HCT116 (cell line): ENCODE data around the gene MYH11. TPM values are rescaled to one million over a fixed set of nuclear protein-coding genes. Genes with fewer than 3 reads are reported as not detected.

Experiments used
- ATAC-seq: fragments of 200-7000 bp; cut with Tn5 transposase; 2 replicates; pipeline ENCODE4 v1.9.1; 2020; ENCODE audit warnings: mild to moderate bottlenecking, moderate library complexity
- BruUV-seq: library from RNA; stranded (reverse); fragments of 400-500 nt; replicated peaks from 2 replicates; lab custom pipeline; 2021; lab: Mats Ljungman, UMichigan
- CTCF ChIA-PET: fragments of 300-600 bp; sonication (Branson Sonifier 250); formaldehyde crosslinking; loops from one replicate; lab custom pipeline; 2021; ENCODE audit warnings: antibody characterized with exemption; lab: Charles Lee
- POLR2A ChIA-PET: fragments of 300-600, 350-600 bp; sonication (Branson Sonifier 250); formaldehyde crosslinking; loops from one replicate; lab custom pipeline; 2021; ENCODE audit warnings: antibody characterized with exemption; lab: Charles Lee
- RAD21 ChIA-PET, 2 experiments: fragments of 300-600 bp; sonication (Branson Sonifier 250); formaldehyde crosslinking; loops; one replicate each; lab custom pipeline; 2023; ENCODE audit warnings: low total read pairs in 2 of 2; ENCODE audit not compliant: uncharacterized antibody in 2 of 2, unreplicated experiment in 2 of 2, low non-redundant PET in 1 of 2; lab: Charles Lee
- DNase-seq: peaks from one replicate; pipeline ENCODE4 v3.0.0-alpha.2; 2010; ENCODE audit warnings: low read depth, low spot score
- H2AFZ ChIP-seq: fragments of 200-600 bp; shearing (Covaris generic), sonication (generic); 2 replicates; pipeline ENCODE4 v1.6.1; 2017; ENCODE audit warnings: low read depth, mixed run types, mixed read lengths, antibody characterized with exemption, low read length; ENCODE audit not compliant: poor library complexity, severe bottlenecking
- H3K27ac ChIP-seq: 2 replicates; pipeline ENCODE4 v1.5.1; 2012; ENCODE audit warnings: low read depth, low read length
- H3K27me3 ChIP-seq: fragments of 200-600 bp; sonication (generic); 2 replicates; pipeline ENCODE4 v1.6.1; 2016; ENCODE audit warnings: mixed run types, low read length, mixed read lengths; ENCODE audit not compliant: insufficient read depth
- H3K36me3 ChIP-seq, 2 experiments: fragments of 200-500 bp in 1 of 2; fragments of 200-600 bp in 1 of 2; sonication (Bioruptor generic) in 1 of 2; sonication (generic) in 1 of 2; 2 replicates each; pipeline versions ENCODE4 v1.5.1 to v1.6.1; 2014 to 2016; ENCODE audit warnings: low read length in 2 of 2, inconsistent platforms in 1 of 2, mixed read lengths in 1 of 2, mixed run types in 1 of 2; ENCODE audit not compliant: insufficient read depth in 2 of 2, control insufficient read depth in 1 of 2
- H3K4me1 ChIP-seq, 2 experiments: fragments of 200-600 bp in 1 of 2; sonication (generic) in 1 of 2; 2 replicates each; pipeline versions ENCODE4 v1.5.1 to v1.6.1; 2012 to 2017; ENCODE audit warnings: low read length in 2 of 2, inconsistent platforms in 1 of 2, mild to moderate bottlenecking in 1 of 2, mixed read lengths in 1 of 2, mixed run types in 1 of 2, moderate library complexity in 1 of 2; ENCODE audit not compliant: insufficient read depth in 2 of 2, control insufficient read depth in 1 of 2
- H3K4me2 ChIP-seq: fragments of 200-600 bp; sonication (generic); 2 replicates; pipeline ENCODE4 v1.6.1; 2017; ENCODE audit warnings: mixed run types, low read length, mixed read lengths
- H3K4me3 ChIP-seq, 2 experiments: fragments of 200-600 bp in 1 of 2; sonication (generic) in 1 of 2; replicated peaks in 1 of 2; 2 replicates each; pipeline ENCODE4 v1.5.1; 2011 to 2016; ENCODE audit warnings: low read length in 2 of 2, control low read depth in 1 of 2, low read depth in 1 of 2, mild to moderate bottlenecking in 1 of 2, mixed read lengths in 1 of 2, mixed run types in 1 of 2
- H3K79me2 ChIP-seq: fragments of 200-600 bp; sonication (generic); 2 replicates; pipeline ENCODE4 v1.6.1; 2017; ENCODE audit warnings: mild to moderate bottlenecking, mixed run types, low read length, moderate library complexity, mixed read lengths; ENCODE audit not compliant: insufficient read depth
- H3K9ac ChIP-seq: fragments of 200-600 bp; sonication (generic); 2 replicates; pipeline ENCODE4 v1.6.1; 2016; ENCODE audit warnings: low read length, mixed read lengths
- H3K9me2 ChIP-seq: fragments of 200-600 bp; sonication (generic), shearing (Covaris generic); 2 replicates; pipeline ENCODE4 v1.6.1; 2017; ENCODE audit warnings: mixed run types, mild to moderate bottlenecking, moderate library complexity; ENCODE audit not compliant: insufficient read depth
- H3K9me3 ChIP-seq, 2 experiments: fragments of 200-500 bp in 1 of 2; fragments of 200-600 bp in 1 of 2; sonication (Bioruptor generic) in 1 of 2; sonication (generic) in 1 of 2; 2 replicates each; pipeline ENCODE4 v1.6.1; 2014 to 2017; ENCODE audit warnings: low read length in 2 of 2, mixed read lengths in 2 of 2, inconsistent platforms in 1 of 2, low read depth in 1 of 2, mild to moderate bottlenecking in 1 of 2, mixed run types in 1 of 2, moderate library complexity in 1 of 2; ENCODE audit not compliant: control insufficient read depth in 1 of 2, insufficient read depth in 1 of 2
- H4K20me1 ChIP-seq: fragments of 200-600 bp; sonication (generic), shearing (Covaris generic); 2 replicates; pipeline ENCODE4 v1.6.1; 2017; ENCODE audit warnings: mixed run types, mild to moderate bottlenecking, moderate library complexity; ENCODE audit not compliant: insufficient read depth
- CBX3 ChIP-seq: IDR thresholded peaks from 2 replicates; pipeline ENCODE4 v1.6.1; 2012; ENCODE audit warnings: low read depth
- CTCF ChIP-seq, 3 experiments: fragments of 200-600 bp in 1 of 3; sonication (generic) in 1 of 3; IDR thresholded peaks in 2 of 3; conservative IDR thresholded peaks in 1 of 3; 2 replicates each; pipeline ENCODE4 v1.5.1; 2012 to 2017; ENCODE audit warnings: low read depth in 2 of 3, low read length in 2 of 3, antibody characterized with exemption in 1 of 3, borderline replicate concordance in 1 of 3, control low read depth in 1 of 3, mild to moderate bottlenecking in 1 of 3, mixed read lengths in 1 of 3, mixed run types in 1 of 3, moderate library complexity in 1 of 3; ENCODE audit not compliant: insufficient read depth in 1 of 3
- ELF1 ChIP-seq: IDR thresholded peaks from 2 replicates; pipeline ENCODE4 v1.6.1; 2012; ENCODE audit warnings: low read depth, borderline replicate concordance
- JUND ChIP-seq: IDR thresholded peaks from 2 replicates; pipeline ENCODE4 v1.6.1; 2012
- MAX ChIP-seq: IDR thresholded peaks from 2 replicates; pipeline ENCODE4 v1.6.1; 2012
- POLR2A ChIP-seq: IDR thresholded peaks from 2 replicates; pipeline ENCODE4 v1.7.0; 2011; ENCODE audit warnings: borderline replicate concordance; ENCODE audit not compliant: insufficient read depth, insufficient read length; ENCODE audit errors: extremely low read depth
- POLR2AphosphoS5 ChIP-seq: IDR thresholded peaks from 2 replicates; pipeline ENCODE4 v1.6.1; 2011; ENCODE audit warnings: mild to moderate bottlenecking, low read depth, low read length, moderate library complexity
- SIN3A ChIP-seq: IDR thresholded peaks from 2 replicates; pipeline ENCODE4 v1.6.1; 2012; ENCODE audit warnings: low read depth
- ZFX ChIP-seq: fragments of 450-650 bp; IDR thresholded peaks from 2 replicates; pipeline ENCODE4 v1.6.1; 2017
- intact Hi-C: fragments of 100-400 bp; cut with micrococcal nuclease; formaldehyde crosslinking; loops from 2 replicates; pipeline ENCODE4 v1.10.0; 2022
- total RNA-seq: library from RNA; stranded (reverse); gene quantifications from one replicate; pipeline ENCODE4 v1.2.1, GENCODE V29; 2021; ENCODE audit not compliant: unreplicated experiment

MYH11 gene
- total RNA-seq, 1 experiment from 2014 or later, result 0.61 TPM

- DNase-seq, result no peak
- peaks cover 0 to 6% of the 10 kb centered on the region in 2 experiments; a peak in 3 of 4 replicates for H3K4me1 ChIP-seq
- intact Hi-C loops, result no loop called here
- no peaks in the 10 kb centered on the region for H4K20me1 ChIP-seq
- H3K36me3 ChIP-seq, result no peaks in the 10 kb centered on the region
- H3K9ac ChIP-seq, result no peak overlapping the region
- H3K9me3 ChIP-seq, result no peaks in the 10 kb centered on the region
- no peak overlapping the region for H3K27ac ChIP-seq
- no peak overlapping the region for H3K4me3 ChIP-seq
- no peaks in the 10 kb centered on the region for H3K9me2 ChIP-seq
- H3K79me2 ChIP-seq, result no peaks in the 10 kb centered on the region
- CTCF ChIA-PET, result interaction anchor here (0.8 kb wide), 1 partner anchor 9 kb away, joined by 4 read pairs; no protein-coding TSS in a partner anchor
- ATAC-seq, result no peak
- no TSS peak for BruUV-seq
- H3K4me2 ChIP-seq, result no peak overlapping the region
- no peaks in the 10 kb centered on the region for H3K27me3 ChIP-seq
- RAD21 ChIA-PET, result no interaction called here
- no peak for TF ChIP-seq POLR2A
- POLR2A ChIA-PET, result no interaction called here
- H2AFZ ChIP-seq, result no peak overlapping the region
Measured at GRCh38 chr16:15747937-15748336, 108.9 kb downstream of the MYH11 start.

GRCh38 chr16:15746332-15746731 is 110.5 kb downstream of the MYH11 start:
- no peak overlapping the region for H3K4me3 ChIP-seq
- H2AFZ ChIP-seq, result no peak overlapping the region
- no peak for TF ChIP-seq ZFX
- TF ChIP-seq MAX, result no peak
- TF ChIP-seq CBX3, result no peak
- no peak for TF ChIP-seq ELF1
- TF ChIP-seq POLR2AphosphoS5, result no peak
- TF ChIP-seq JUND, result no peak
- no peak for TF ChIP-seq SIN3A
- no peak for TF ChIP-seq CTCF (IDR thresholded peaks at IDR 0.05 in 2 of 3, conservative IDR thresholded peaks at IDR 0.05 in 1 of 3; ENCODE audit: borderline replicate concordance in 1 of 3, insufficient read depth in 1 of 3, low read depth in 2 of 3, low read length in 2 of 3)
- TF ChIP-seq, all 23 proteins: peak for 0
- Histone ChIP-seq H3K27ac (no peak overlapping the region), H3K9me3 (no peaks in the 10 kb centered on the region), H3K9ac (no peak overlapping the region), H3K4me2 (no peak overlapping the region), H4K20me1 (no peaks in the 10 kb centered on the region), H3K4me1 (peaks cover 0 to 6% of the 10 kb centered on the region in 2 experiments; a peak in 3 of 4 replicates), H3K79me2 (no peaks in the 10 kb centered on the region), H3K36me3 (no peaks in the 10 kb centered on the region), H3K27me3 (no peaks in the 10 kb centered on the region), H3K9me2 (no peaks in the 10 kb centered on the region)
- ChIA-PET RAD21 (no interaction called here), POLR2A (no interaction called here), CTCF (interaction anchor here (1.4 kb wide), 1 partner anchor 19 kb away, joined by 5 read pairs; no protein-coding TSS in a partner anchor)
- ATAC-seq, result no peak
- intact Hi-C loops, result no loop called here
- no TSS peak for BruUV-seq
- no peak for DNase-seq
